SK-N-SH treated with all-trans-retinoic acid at 6 μM for 48 hours (cell line): ENCODE data around the gene GALT.
A peak's percentile ranks its signal among the peaks of the same experiment; 100 is the strongest.

Source experiments
- ATAC-seq: fragments of 200-7000 bp; cut with Tn5 transposase; 3 replicates; pipeline ENCODE4 v1.9.1; 2020; ENCODE audit warnings: mild to moderate bottlenecking, moderate library complexity
- ARNTL ChIP-seq: fragments of 450-650 bp; formaldehyde crosslinking; IDR thresholded peaks from 2 replicates; pipeline ENCODE4 v1.5.0; 2020; ENCODE audit warnings: low read depth, mild to moderate bottlenecking, moderate library complexity, borderline replicate concordance
- BACH2 ChIP-seq: fragments of 250-450 bp; sonication (Bioruptor Pico); IDR thresholded peaks from 2 replicates; pipeline ENCODE4 v1.9.0; 2021; ENCODE audit warnings: mild to moderate bottlenecking, borderline replicate concordance
- CSDC2 ChIP-seq: fragments of 250-450 bp; sonication (Bioruptor Pico); IDR thresholded peaks from 2 replicates; pipeline ENCODE4 v1.5.0; 2020; ENCODE audit warnings: mild to moderate bottlenecking, moderate library complexity
- ESRRG ChIP-seq: fragments of 250-450 bp; sonication (Bioruptor Pico); IDR thresholded peaks from 2 replicates; pipeline ENCODE4 v1.6.1; 2021; ENCODE audit warnings: mild to moderate bottlenecking
- GLIS3 ChIP-seq: fragments of 250-450 bp; sonication (Bioruptor Pico); IDR thresholded peaks from 2 replicates; pipeline ENCODE4 v1.5.0; 2020; ENCODE audit warnings: mild to moderate bottlenecking, moderate library complexity
- ISL1 ChIP-seq: fragments of 250-450 bp; sonication (Bioruptor Pico); IDR thresholded peaks from 2 replicates; pipeline ENCODE4 v2.1.2; 2022; ENCODE audit warnings: mild to moderate bottlenecking, moderate library complexity
- PPARA ChIP-seq: fragments of 250-450 bp; sonication (Bioruptor Pico); IDR thresholded peaks from 2 replicates; pipeline ENCODE4 v1.5.0; 2020; ENCODE audit warnings: mild to moderate bottlenecking, borderline replicate concordance
- RARB ChIP-seq: fragments of 250-450 bp; sonication (Bioruptor Pico); IDR thresholded peaks from 2 replicates; pipeline ENCODE4 v1.8.0; 2021; ENCODE audit warnings: mild to moderate bottlenecking, moderate library complexity
- SNAI2 ChIP-seq: fragments of 250-450 bp; sonication (Bioruptor Pico); IDR thresholded peaks from 2 replicates; pipeline ENCODE4 v1.5.0; 2020; ENCODE audit warnings: mild to moderate bottlenecking, moderate library complexity
- TCF4 ChIP-seq: fragments of 250-450 bp; sonication (Bioruptor Pico); IDR thresholded peaks from 2 replicates; pipeline ENCODE4 v1.8.0; 2021; ENCODE audit warnings: mild to moderate bottlenecking, moderate library complexity, borderline replicate concordance
- TOX ChIP-seq: fragments of 250-450 bp; sonication (Bioruptor Pico); IDR thresholded peaks from 2 replicates; pipeline ENCODE4 v1.8.0; 2021; ENCODE audit warnings: mild to moderate bottlenecking, moderate library complexity, borderline replicate concordance
- ZC3H10 ChIP-seq: fragments of 250-450 bp; sonication (Bioruptor Pico); IDR thresholded peaks from 2 replicates; pipeline ENCODE4 v1.5.1; 2021; ENCODE audit warnings: mild to moderate bottlenecking, moderate library complexity
- ZFP3 ChIP-seq: fragments of 250-450 bp; sonication (Bioruptor Pico); IDR thresholded peaks from 2 replicates; pipeline ENCODE4 v1.5.0; 2020; ENCODE audit warnings: mild to moderate bottlenecking, moderate library complexity
- ZFP30 ChIP-seq: fragments of 450-650 bp; formaldehyde crosslinking; IDR thresholded peaks from 2 replicates; pipeline ENCODE4 v1.5.0; 2022; ENCODE audit warnings: mild to moderate bottlenecking, moderate library complexity
- ZNF565 ChIP-seq: fragments of 450-650 bp; formaldehyde crosslinking; conservative IDR thresholded peaks from 2 replicates; pipeline ENCODE4 v1.5.0; 2020; ENCODE audit warnings: low read depth, mild to moderate bottlenecking, moderate library complexity
- ZNF70 ChIP-seq: fragments of 450-650 bp; formaldehyde crosslinking; IDR thresholded peaks from 2 replicates; pipeline ENCODE4 v1.5.0; 2020; ENCODE audit warnings: mild to moderate bottlenecking, moderate library complexity
- ZNF8 ChIP-seq: fragments of 450-650 bp; formaldehyde crosslinking; IDR thresholded peaks from 2 replicates; pipeline ENCODE4 v1.5.0; 2020; ENCODE audit warnings: mild to moderate bottlenecking, moderate library complexity
- TF ChIP-seq, protein P1 (sequence below): fragments of 250-450 bp; sonication (Bioruptor Pico); IDR thresholded peaks from 2 replicates; pipeline ENCODE4 v1.5.1; 2021; ENCODE audit warnings: mild to moderate bottlenecking, moderate library complexity
- TF ChIP-seq, protein P2 (sequence below): fragments of 250-450 bp; sonication (Bioruptor Pico); IDR thresholded peaks from 2 replicates; pipeline ENCODE4 v1.5.1; 2020; ENCODE audit warnings: low read depth, mild to moderate bottlenecking, moderate library complexity
- TF ChIP-seq, protein P3 (sequence below): fragments of 250-450 bp; sonication (Bioruptor Pico); IDR thresholded peaks from 2 replicates; pipeline ENCODE4 v1.8.0; 2020; ENCODE audit warnings: mild to moderate bottlenecking, moderate library complexity, borderline replicate concordance
- TF ChIP-seq, protein P4 (sequence below): fragments of 250-450 bp; sonication (Bioruptor Pico); IDR thresholded peaks from 2 replicates; pipeline ENCODE4 v1.5.0; 2020; ENCODE audit warnings: mild to moderate bottlenecking, moderate library complexity

The GALT gene

DNA sequence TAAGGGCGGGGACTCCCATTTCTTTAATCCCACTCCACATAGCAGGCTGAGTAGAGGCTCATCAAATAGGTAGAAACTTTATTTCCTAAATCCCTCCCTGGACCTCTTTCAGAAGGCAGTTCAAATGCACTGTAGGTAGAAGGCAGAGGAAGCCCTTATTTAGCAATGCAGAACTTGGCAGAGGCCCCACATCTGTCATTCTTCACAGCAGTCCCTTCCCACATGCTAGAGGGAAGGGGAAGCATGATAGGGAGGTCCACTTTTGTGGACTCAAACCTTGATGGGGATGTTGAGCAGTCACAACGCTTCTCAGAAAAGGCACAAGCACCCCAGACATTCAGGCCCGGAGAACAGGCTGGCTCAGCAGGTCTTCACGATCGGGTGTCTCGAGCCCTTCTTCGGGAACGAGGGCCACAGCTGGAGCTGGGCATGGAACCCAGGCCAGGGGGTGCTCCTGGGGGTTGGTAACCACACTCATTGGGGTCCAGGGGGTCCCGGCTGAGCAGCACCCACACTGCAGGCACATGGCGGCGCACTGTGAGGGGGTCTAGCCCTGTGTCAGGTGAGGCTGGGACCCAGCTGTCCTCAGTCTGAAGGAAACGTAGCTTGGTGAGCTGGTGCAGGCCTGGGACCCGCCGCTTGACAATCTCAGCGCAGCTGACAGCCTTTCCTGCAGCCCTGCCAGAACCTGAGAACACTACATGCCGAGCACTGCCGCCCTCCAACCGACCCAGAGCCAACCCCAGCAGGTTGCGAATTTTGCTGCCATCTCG, 35.9 kb upstream of the GALT start:
- ATAC-seq, result no peak
- TF ChIP-seq TOX (CRISPR knock-in tag) (no peak), ISL1 (CRISPR knock-in tag) (no peak), ZC3H10 (CRISPR knock-in tag) (no peak), SNAI2 (CRISPR knock-in tag) (no peak), BACH2 (no peak), ZNF565 (CRISPR knock-in tag) (no peak), PPARA (CRISPR knock-in tag) (no peak), CSDC2 (CRISPR knock-in tag) (no peak), ZFP3 (CRISPR knock-in tag) (no peak), ZNF70 (CRISPR knock-in tag) (no peak)

DNA sequence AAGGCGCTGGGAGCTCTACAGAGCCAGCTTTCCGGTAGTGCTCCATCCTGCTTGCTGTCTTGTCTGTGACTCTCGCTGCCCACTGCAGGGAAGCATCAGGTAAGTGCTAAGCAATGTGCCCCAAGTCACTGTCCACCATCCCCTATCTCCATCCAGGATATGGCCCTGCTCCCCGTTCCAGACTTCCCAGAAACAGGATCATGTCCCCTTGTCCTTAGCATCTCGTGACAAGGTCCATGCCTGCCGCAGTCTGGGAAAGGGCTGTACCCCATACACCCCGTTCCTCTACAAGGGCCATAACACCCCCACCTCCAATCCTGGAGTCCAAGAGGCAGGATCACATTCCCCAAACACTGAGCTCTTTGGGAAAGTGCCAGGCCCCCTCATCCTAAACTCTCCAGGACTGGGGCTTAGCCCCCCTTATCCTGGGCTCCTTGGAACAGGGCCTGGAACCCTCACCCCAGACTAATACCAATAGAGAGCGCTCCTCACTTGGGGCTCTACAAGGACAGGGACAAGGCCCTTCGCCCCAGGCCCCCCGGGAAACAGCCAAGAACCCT, 35.1 kb upstream of the GALT start:
- TF ChIP-seq RARB (CRISPR knock-in tag) (no peak), SNAI2 (CRISPR knock-in tag) (no peak), TOX (CRISPR knock-in tag) (no peak), ZNF8 (CRISPR knock-in tag) (no peak), ARNTL (CRISPR knock-in tag) (no peak), GLIS3 (CRISPR knock-in tag) (no peak), ESRRG (CRISPR knock-in tag) (no peak), BACH2 (no peak), PPARA (CRISPR knock-in tag) (no peak), ZC3H10 (CRISPR knock-in tag) (no peak), ZFP3 (CRISPR knock-in tag) (no peak), ZNF565 (CRISPR knock-in tag) (no peak), ZFP30 (no peak), TCF4 (CRISPR knock-in tag) (no peak)
- TF ChIP-seq, protein P1, sequence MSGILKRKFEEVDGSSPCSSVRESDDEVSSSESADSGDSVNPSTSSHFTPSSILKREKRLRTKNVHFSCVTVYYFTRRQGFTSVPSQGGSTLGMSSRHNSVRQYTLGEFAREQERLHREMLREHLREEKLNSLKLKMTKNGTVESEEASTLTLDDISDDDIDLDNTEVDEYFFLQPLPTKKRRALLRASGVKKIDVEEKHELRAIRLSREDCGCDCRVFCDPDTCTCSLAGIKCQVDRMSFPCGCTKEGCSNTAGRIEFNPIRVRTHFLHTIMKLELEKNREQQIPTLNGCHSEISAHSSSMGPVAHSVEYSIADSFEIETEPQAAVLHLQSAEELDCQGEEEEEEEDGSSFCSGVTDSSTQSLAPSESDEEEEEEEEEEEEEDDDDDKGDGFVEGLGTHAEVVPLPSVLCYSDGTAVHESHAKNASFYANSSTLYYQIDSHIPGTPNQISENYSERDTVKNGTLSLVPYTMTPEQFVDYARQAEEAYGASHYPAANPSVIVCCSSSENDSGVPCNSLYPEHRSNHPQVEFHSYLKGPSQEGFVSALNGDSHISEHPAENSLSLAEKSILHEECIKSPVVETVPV, result no peak
- TF ChIP-seq, protein P2, sequence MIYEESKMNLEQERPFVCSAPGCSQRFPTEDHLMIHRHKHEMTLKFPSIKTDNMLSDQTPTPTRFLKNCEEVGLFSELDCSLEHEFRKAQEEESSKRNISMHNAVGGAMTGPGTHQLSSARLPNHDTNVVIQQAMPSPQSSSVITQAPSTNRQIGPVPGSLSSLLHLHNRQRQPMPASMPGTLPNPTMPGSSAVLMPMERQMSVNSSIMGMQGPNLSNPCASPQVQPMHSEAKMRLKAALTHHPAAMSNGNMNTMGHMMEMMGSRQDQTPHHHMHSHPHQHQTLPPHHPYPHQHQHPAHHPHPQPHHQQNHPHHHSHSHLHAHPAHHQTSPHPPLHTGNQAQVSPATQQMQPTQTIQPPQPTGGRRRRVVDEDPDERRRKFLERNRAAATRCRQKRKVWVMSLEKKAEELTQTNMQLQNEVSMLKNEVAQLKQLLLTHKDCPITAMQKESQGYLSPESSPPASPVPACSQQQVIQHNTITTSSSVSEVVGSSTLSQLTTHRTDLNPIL (CRISPR knock-in tag), result no peak
- TF ChIP-seq, protein P3, sequence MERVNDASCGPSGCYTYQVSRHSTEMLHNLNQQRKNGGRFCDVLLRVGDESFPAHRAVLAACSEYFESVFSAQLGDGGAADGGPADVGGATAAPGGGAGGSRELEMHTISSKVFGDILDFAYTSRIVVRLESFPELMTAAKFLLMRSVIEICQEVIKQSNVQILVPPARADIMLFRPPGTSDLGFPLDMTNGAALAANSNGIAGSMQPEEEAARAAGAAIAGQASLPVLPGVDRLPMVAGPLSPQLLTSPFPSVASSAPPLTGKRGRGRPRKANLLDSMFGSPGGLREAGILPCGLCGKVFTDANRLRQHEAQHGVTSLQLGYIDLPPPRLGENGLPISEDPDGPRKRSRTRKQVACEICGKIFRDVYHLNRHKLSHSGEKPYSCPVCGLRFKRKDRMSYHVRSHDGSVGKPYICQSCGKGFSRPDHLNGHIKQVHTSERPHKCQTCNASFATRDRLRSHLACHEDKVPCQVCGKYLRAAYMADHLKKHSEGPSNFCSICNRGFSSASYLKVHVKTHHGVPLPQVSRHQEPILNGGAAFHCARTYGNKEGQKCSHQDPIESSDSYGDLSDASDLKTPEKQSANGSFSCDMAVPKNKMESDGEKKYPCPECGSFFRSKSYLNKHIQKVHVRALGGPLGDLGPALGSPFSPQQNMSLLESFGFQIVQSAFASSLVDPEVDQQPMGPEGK, result no peak

DNA sequence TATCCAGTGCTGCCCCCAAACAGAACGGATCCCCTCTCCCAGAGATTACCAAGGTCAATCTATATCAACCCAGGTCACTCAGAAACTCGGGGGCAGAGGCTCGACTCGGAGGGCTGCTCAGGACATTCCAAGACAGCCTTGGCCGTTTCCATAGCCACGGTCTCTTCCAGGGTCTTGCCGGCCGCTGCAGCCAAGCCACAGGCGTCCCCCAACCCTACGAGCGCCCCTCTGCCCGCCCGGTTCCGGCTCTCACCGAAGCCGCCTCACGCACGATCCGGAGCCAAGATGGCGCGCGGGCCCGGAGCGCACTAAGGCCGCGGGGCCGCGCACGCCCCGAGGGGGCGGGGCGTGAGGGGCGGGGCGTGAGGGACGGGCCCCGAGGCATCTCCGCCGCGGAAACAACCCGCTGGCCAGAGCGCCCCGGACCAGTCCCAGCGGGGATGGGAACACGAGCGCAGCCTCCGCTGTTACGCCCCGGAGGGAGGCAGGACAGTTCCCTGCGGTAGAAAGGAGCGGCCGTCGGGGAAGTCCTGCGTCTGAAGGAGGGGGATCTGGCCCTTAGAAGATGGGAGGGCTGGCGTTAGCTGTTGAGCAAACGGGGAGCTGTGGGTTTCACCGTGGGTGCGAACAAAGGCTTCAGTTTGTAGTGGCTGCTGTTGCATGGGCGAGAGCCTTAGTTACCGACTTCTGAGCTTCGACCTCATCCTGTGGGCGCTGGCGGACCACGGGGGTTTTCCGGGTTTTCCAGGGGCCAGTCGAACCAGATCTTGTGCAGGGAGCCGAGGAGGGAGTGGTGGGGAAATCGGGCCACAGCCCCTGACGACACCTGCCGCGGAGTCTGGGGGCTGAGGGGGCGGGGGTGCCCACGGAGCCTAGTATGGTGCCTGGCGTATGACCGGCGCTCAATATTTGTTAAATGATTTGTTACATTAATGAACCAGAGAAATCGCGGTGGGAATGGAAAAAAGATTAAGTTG, 34.4 kb upstream of the GALT start, which contains the start of gene RPP25L:
TSS of gene RPP25L (minus strand) at position 287 of the 977 bp plus-strand sequence. CDS start 801 bp downstream, outside the sequence.
- ATAC-seq, result peak; percentile 96
- 0 out of 2 replicates have a peak, but pooled peaks have one; percentile 30 for TF ChIP-seq SNAI2 (CRISPR knock-in tag)
- TF ChIP-seq, protein P4, sequence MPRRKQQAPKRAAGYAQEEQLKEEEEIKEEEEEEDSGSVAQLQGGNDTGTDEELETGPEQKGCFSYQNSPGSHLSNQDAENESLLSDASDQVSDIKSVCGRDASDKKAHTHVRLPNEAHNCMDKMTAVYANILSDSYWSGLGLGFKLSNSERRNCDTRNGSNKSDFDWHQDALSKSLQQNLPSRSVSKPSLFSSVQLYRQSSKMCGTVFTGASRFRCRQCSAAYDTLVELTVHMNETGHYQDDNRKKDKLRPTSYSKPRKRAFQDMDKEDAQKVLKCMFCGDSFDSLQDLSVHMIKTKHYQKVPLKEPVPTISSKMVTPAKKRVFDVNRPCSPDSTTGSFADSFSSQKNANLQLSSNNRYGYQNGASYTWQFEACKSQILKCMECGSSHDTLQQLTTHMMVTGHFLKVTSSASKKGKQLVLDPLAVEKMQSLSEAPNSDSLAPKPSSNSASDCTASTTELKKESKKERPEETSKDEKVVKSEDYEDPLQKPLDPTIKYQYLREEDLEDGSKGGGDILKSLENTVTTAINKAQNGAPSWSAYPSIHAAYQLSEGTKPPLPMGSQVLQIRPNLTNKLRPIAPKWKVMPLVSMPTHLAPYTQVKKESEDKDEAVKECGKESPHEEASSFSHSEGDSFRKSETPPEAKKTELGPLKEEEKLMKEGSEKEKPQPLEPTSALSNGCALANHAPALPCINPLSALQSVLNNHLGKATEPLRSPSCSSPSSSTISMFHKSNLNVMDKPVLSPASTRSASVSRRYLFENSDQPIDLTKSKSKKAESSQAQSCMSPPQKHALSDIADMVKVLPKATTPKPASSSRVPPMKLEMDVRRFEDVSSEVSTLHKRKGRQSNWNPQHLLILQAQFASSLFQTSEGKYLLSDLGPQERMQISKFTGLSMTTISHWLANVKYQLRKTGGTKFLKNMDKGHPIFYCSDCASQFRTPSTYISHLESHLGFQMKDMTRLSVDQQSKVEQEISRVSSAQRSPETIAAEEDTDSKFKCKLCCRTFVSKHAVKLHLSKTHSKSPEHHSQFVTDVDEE (CRISPR knock-in tag), result no peak
- TF ChIP-seq ZFP30, result no peak
- TF ChIP-seq RARB (CRISPR knock-in tag), result no peak
- TF ChIP-seq, all 23 proteins: peak for 1

More for the DNA sequence above, 35.1 kb upstream of the GALT start:
- peak; percentile 11 for ATAC-seq
